PC-9 (cell line): Measurements from ENCODE around the gene DOK5. TPM values are rescaled to one million over a fixed set of nuclear protein-coding genes. Genes with fewer than 3 reads are reported as not detected.

Source experiments
- BruUV-seq: library from RNA; stranded (reverse); fragments of 400-500 nt; replicated peaks from 2 replicates; lab custom pipeline; 2021; lab: Mats Ljungman, UMichigan
- CTCF ChIA-PET: fragments of 300-600 bp; sonication (Branson Sonifier 250); formaldehyde crosslinking; loops from one replicate; lab custom pipeline; 2022; ENCODE audit warnings: antibody characterized with exemption; lab: Charles Lee
- POLR2A ChIA-PET: fragments of 300-600 bp; sonication (Branson Sonifier 250); formaldehyde crosslinking; loops from one replicate; lab custom pipeline; 2022; ENCODE audit warnings: antibody characterized with exemption; ENCODE audit not compliant: unreplicated experiment; lab: Charles Lee
- DNase-seq, 2 experiments: peaks; one replicate each; pipeline versions ENCODE4 v3.0.0 to v3.0.0-alpha.2; 2015 to 2022; ENCODE audit warnings: mixed read lengths in 1 of 2
- H2AFZ ChIP-seq: fragments of 200-600 bp; sonication (generic); 2 replicates; pipeline ENCODE4 v1.8.1; 2017; ENCODE audit warnings: antibody characterized with exemption
- H3F3A ChIP-seq: fragments of 200-600 bp; sonication (generic); 2 replicates; pipeline ENCODE4 v1.8.1; 2017; ENCODE audit warnings: antibody characterized with exemption, mild to moderate bottlenecking, low read depth; ENCODE audit not compliant: insufficient read depth
- H3K27ac ChIP-seq: fragments of 200-600 bp; sonication (generic); 2 replicates; pipeline ENCODE4 v1.6.1; 2016; ENCODE audit warnings: mixed run types
- H3K27me3 ChIP-seq: fragments of 200-600 bp; sonication (generic); 2 replicates; pipeline ENCODE4 v1.6.1; 2016; ENCODE audit warnings: low read depth, mixed run types; ENCODE audit not compliant: insufficient read depth
- H3K36me3 ChIP-seq: fragments of 200-600 bp; sonication (generic); 2 replicates; pipeline ENCODE4 v1.6.1; 2016; ENCODE audit warnings: low read depth, mixed run types
- H3K4me1 ChIP-seq: fragments of 200-600 bp; sonication (generic); replicated peaks from 2 replicates; pipeline ENCODE4 v1.6.1; 2016; ENCODE audit warnings: mixed run types; ENCODE audit not compliant: insufficient read depth
- H3K4me2 ChIP-seq: fragments of 200-600 bp; sonication (generic); 2 replicates; pipeline ENCODE4 v1.6.1; 2017; ENCODE audit warnings: mixed run types
- H3K4me3 ChIP-seq: fragments of 200-600 bp; sonication (generic); 2 replicates; pipeline ENCODE4 v1.6.1; 2016; ENCODE audit warnings: mixed run types
- H3K79me2 ChIP-seq: fragments of 200-600 bp; sonication (generic); 2 replicates; pipeline ENCODE4 v1.6.1; 2017; ENCODE audit warnings: low read depth, mixed run types
- H3K9me2 ChIP-seq: fragments of 200-600 bp; sonication (generic); 2 replicates; pipeline ENCODE4 v1.8.1; 2017; ENCODE audit warnings: mild to moderate bottlenecking; ENCODE audit not compliant: insufficient read depth
- H3K9me3 ChIP-seq: fragments of 200-600 bp; sonication (generic); 2 replicates; pipeline ENCODE4 v1.8.1; 2016; ENCODE audit warnings: low read depth; ENCODE audit not compliant: insufficient read depth
- H4K20me1 ChIP-seq: fragments of 200-600 bp; sonication (generic); 2 replicates; pipeline ENCODE4 v1.8.1; 2017; ENCODE audit not compliant: insufficient read depth
- EZH2 ChIP-seq: fragments of 200-600 bp; sonication (generic); IDR thresholded peaks from 2 replicates; pipeline ENCODE4 v1.8.0; 2017; ENCODE audit warnings: antibody characterized with exemption, low read depth
- intact Hi-C: fragments of 100-400 bp; cut with micrococcal nuclease; formaldehyde crosslinking; loops from one replicate; pipeline ENCODE4 v1.10.0; 2022; ENCODE audit not compliant: unreplicated experiment
- total RNA-seq: library from RNA; stranded (reverse); gene quantifications from 2 replicates; pipeline ENCODE4 v1.2.3, GENCODE V29; 2021
- TF ChIP-seq, protein P1 (sequence below): fragments of 200-600 bp; sonication (generic); conservative IDR thresholded peaks from 2 replicates; pipeline ENCODE4 v1.6.1; 2017; ENCODE audit warnings: mixed run types, antibody characterized with exemption, mild to moderate bottlenecking, moderate library complexity

DOK5 gene
- total RNA-seq, 1 experiment from 2014 or later: not detected

DNA sequence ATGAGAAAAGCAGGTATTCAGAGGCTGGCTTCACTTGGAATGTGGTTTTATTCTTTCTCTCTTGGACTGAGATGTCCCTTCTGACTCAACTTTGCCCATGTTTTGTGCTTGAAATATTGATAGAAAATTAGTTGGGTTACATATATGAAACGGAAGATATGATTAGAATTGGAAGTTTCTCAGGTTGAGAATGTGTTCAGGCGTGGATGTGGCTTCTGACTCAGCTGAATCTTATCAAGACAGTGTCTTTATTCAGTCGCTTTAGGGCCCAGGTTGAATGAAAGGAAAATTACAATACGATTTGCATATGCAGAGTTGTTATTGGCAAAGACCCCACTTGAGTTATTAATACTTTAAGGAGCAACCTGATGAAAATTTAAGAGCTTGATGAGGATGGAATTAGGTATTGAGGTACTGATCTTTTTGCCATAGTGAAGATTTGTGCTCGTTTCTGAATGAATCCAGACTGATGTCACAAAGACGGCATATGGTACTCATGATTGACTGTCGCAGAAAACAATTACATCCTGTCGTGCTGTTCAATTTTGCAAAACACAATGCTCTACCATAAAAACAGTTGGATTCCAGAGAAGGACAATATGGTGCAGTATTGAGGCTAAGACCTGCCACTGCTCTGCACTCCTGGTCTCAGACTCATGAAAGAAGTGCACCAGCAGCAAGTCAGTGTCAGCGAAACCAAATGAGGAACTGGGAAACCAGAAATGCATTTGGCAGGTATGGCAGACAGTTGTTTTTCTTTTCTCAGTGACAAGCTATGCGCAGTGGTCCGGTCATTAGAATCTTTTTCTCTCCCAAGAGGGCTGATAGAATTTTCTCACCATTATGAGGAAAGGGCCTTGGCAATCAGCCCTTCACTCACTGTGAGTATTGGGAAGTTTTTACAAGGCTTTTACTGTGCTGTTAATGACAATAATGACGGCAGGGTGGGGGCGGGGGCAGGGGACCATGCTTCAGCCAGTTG, 158.3 kb downstream of the DOK5 start:
- H3K9me3 ChIP-seq: no peaks in the 10 kb centered on the region
- H3K4me3 ChIP-seq: no peak overlapping the region
- no peaks in the 10 kb centered on the region for H3K4me1 ChIP-seq
- H4K20me1 ChIP-seq: no peaks in the 10 kb centered on the region
- H3K27ac ChIP-seq: no peak overlapping the region
- ChIA-PET CTCF (no interaction called here), POLR2A (no interaction called here)
- no peak overlapping the region for H2AFZ ChIP-seq
- no peaks in the 10 kb centered on the region for H3F3A ChIP-seq
- H3K27me3 ChIP-seq: peaks cover 48% of the 10 kb centered on the region
- H3K36me3 ChIP-seq: no peaks in the 10 kb centered on the region
- H3K79me2 ChIP-seq: no peaks in the 10 kb centered on the region
- DNase-seq: no peak
- no peak overlapping the region for H3K4me2 ChIP-seq
- intact Hi-C loops: no loop called here
- no peak for TF ChIP-seq EZH2
- TF ChIP-seq, protein P1, sequence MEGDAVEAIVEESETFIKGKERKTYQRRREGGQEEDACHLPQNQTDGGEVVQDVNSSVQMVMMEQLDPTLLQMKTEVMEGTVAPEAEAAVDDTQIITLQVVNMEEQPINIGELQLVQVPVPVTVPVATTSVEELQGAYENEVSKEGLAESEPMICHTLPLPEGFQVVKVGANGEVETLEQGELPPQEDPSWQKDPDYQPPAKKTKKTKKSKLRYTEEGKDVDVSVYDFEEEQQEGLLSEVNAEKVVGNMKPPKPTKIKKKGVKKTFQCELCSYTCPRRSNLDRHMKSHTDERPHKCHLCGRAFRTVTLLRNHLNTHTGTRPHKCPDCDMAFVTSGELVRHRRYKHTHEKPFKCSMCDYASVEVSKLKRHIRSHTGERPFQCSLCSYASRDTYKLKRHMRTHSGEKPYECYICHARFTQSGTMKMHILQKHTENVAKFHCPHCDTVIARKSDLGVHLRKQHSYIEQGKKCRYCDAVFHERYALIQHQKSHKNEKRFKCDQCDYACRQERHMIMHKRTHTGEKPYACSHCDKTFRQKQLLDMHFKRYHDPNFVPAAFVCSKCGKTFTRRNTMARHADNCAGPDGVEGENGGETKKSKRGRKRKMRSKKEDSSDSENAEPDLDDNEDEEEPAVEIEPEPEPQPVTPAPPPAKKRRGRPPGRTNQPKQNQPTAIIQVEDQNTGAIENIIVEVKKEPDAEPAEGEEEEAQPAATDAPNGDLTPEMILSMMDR: no peak
- BruUV-seq: no TSS peak
- H3K9me2 ChIP-seq: no peaks in the 10 kb centered on the region

DNA sequence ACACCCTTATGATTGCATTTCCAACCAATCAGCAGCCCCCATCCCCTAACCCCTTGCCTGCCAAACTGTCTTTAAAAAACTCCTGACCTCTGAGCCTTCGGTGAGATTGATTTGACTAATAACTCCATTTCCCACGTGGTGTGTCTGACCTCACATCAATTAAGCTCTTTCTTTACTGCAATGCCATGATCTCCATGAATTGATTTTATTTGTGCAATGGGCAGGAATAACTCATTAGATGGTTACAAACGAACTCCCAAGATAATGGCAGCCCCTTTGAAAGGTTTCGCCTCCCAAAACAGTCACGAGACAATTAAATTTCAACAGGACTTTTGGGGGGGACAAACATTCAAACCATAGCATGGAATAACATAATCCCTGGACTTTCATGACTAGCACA, 161.2 kb downstream of the DOK5 start:
- no peaks in the 10 kb centered on the region for H3K36me3 ChIP-seq
- intact Hi-C loops: no loop called here
- H3K4me1 ChIP-seq: no peaks in the 10 kb centered on the region
- H3F3A ChIP-seq: no peaks in the 10 kb centered on the region
- TF ChIP-seq, protein P1: no peak
- no peak for TF ChIP-seq EZH2
- H4K20me1 ChIP-seq: no peaks in the 10 kb centered on the region
- no TSS peak for BruUV-seq
- H3K4me3 ChIP-seq: no peak overlapping the region
- peaks cover 31% of the 10 kb centered on the region; the same call in 1 of the 2 replicates for H3K27me3 ChIP-seq
- H3K9me2 ChIP-seq: no peaks in the 10 kb centered on the region
- no peak overlapping the region for H3K4me2 ChIP-seq
- H3K27ac ChIP-seq: no peak overlapping the region
- POLR2A ChIA-PET: no interaction called here
- H2AFZ ChIP-seq: no peak overlapping the region
- H3K9me3 ChIP-seq: no peaks in the 10 kb centered on the region
- no peaks in the 10 kb centered on the region for H3K79me2 ChIP-seq
- CTCF ChIA-PET: no interaction called here
- DNase-seq: no peak

DNA sequence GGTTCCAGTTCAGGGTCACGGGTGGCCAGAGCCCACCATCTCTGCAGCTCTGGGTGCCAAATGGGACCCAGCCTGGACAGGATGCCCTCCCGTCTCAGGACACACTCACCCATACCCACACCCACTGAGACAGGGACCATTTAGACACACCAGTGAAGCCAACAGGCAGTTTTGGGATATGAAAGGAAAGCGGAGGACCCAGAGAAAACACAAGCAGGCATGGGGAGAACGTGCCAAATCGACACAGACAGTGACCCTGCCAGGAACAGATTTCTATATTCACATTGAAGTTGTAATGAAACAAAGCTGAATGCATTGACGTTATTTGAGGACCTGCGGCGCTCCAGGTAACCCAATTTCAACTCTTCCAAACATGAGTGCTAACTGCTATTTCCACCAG, 164.5 kb downstream of the DOK5 start:
- Histone ChIP-seq H3K9me3 (no peaks in the 10 kb centered on the region), H3K27ac (no peak overlapping the region), H3K36me3 (no peaks in the 10 kb centered on the region), H3K4me1 (no peaks in the 10 kb centered on the region), H3K4me3 (no peak overlapping the region), H2AFZ (no peak overlapping the region), H3K9me2 (no peaks in the 10 kb centered on the region), H3K27me3 (peaks cover 9% of the 10 kb centered on the region; the same call in 1 of the 2 replicates), H4K20me1 (no peaks in the 10 kb centered on the region), H3K79me2 (no peaks in the 10 kb centered on the region), H3K4me2 (no peak overlapping the region), H3F3A (no peaks in the 10 kb centered on the region)
- intact Hi-C loops: no loop called here
- BruUV-seq: no TSS peak
- ChIA-PET POLR2A (no interaction called here), CTCF (no interaction called here)
- DNase-seq: no peak
- TF ChIP-seq, protein P1: no peak
- TF ChIP-seq EZH2: no peak
